ENCODE data around the gene MILR1. TPM values are rescaled to one million over a fixed set of nuclear protein-coding genes. Genes with fewer than 3 reads are reported as not detected.
A peak's percentile ranks its signal among the peaks of the same experiment; 100 is the strongest.

Gene MILR1
- total RNA-seq, 2 donors from 2014 or later = 10.0 to 28.8 TPM

DNA sequence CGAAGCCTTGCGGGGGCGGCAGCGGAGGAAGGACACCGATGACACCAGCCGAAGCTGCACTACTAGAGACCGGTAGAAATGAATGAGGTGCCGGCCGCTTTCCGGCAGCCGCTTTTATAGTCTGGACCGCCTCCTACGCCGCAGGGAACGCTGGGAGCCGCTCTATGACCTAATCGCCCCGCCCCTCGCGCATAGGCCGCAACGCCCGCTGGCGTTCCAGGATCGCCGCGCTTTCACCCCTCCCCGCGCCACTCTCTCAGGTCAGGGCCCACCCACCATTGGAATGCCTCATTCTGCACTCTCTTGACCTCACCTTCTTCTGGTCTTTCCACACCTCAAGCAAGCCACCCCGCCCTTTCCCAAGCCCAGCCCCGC lies 57.3 kb downstream of the MILR1 start, which contains the start of gene DDX5:
TSS of gene DDX5 (minus strand) at position 89 of the 375 bp plus-strand sequence. CDS start 170 bp downstream, outside the sequence.
- Histone ChIP-seq H3K27me3 (replicated peaks; ENCODE audit: insufficient read depth) (no peaks in the 10 kb centered on the region), H3K4me1 (ENCODE audit: control insufficient read depth in 1 of 2, low read depth in 2 of 2) (peaks cover 40 to 53% of the 10 kb centered on the region in 2 donors), H3K27ac (peak within 1 kb of the TSS; percentile 100), H3K4me3 (peak within 1 kb of the TSS; percentile 91), H3K9me3 (no peaks in the 10 kb centered on the region), H3K36me3 (peaks cover 39% of the 10 kb centered on the region)
- ATAC-seq (ENCODE audit: insufficient number of reproducible peaks, low FRiP score, low read depth) = peak; percentile 69
- DNase-seq (ENCODE audit: low spot score) = peak; percentile 88
- TF ChIP-seq, protein P1, sequence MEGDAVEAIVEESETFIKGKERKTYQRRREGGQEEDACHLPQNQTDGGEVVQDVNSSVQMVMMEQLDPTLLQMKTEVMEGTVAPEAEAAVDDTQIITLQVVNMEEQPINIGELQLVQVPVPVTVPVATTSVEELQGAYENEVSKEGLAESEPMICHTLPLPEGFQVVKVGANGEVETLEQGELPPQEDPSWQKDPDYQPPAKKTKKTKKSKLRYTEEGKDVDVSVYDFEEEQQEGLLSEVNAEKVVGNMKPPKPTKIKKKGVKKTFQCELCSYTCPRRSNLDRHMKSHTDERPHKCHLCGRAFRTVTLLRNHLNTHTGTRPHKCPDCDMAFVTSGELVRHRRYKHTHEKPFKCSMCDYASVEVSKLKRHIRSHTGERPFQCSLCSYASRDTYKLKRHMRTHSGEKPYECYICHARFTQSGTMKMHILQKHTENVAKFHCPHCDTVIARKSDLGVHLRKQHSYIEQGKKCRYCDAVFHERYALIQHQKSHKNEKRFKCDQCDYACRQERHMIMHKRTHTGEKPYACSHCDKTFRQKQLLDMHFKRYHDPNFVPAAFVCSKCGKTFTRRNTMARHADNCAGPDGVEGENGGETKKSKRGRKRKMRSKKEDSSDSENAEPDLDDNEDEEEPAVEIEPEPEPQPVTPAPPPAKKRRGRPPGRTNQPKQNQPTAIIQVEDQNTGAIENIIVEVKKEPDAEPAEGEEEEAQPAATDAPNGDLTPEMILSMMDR (IDR thresholded peaks at IDR 0.05) = no peak

DNA sequence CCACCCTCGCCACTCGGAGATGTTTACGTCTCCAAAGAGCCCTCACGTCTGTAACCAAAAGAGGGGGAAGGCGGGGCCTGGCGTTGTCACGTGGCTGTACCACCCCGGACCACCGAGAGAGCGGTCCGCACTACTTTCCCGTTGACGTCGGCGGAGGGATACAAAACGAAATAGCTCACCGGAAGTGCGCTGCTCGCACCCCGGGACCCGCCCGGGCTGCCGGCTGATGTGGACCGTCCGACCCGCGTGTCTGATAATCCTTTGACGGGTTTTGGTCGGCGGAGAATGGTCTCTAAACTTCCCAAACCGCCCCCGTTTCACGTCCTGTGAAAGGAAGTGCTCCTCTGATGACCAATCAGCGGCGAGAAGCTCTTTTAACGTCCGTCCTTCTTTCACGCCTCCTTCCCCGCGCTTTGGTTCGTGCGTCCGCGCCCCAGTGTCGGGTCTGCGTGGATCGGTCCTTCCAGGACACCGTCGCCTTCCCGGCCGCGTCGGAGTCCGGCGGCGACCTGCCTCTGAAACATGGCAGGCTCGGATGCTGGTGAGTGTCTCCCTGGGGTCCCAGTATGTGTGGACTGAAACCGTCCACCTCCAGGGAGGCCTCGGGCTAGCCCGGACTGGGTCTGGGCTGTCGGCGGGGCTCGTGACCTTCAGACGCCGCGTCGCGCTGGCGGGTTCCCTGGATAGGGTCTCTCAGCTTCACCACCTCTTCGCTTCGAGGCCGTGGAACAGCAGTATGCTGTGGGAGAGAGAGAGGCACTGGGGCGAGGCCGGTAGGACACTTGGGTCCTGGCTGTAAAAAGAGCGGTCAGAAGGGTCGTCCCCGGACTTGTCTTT lies 57.9 kb downstream of the MILR1 start, which contains the start of gene CEP95:
TSS of gene CEP95 (plus strand) at position 402 of the 837 bp plus-strand sequence. CDS start at position 523, 121 bp downstream.
- Histone ChIP-seq H3K4me1 (ENCODE audit: control insufficient read depth in 1 of 2, low read depth in 2 of 2) (peaks cover 39 to 47% of the 10 kb centered on the region in 2 donors), H3K36me3 (peaks cover 39% of the 10 kb centered on the region), H3K9me3 (no peaks in the 10 kb centered on the region), H3K27ac (peak within 1 kb of the TSS; percentile 100), H3K4me3 (peak within 1 kb of the TSS; percentile 91), H3K27me3 (replicated peaks; ENCODE audit: insufficient read depth) (no peaks in the 10 kb centered on the region)
- ATAC-seq (ENCODE audit: insufficient number of reproducible peaks, low FRiP score, low read depth) = peak; percentile 81
- TF ChIP-seq, protein P1 (IDR thresholded peaks at IDR 0.05) = no peak
- peak; percentile 89 for DNase-seq (ENCODE audit: low spot score)

DNA sequence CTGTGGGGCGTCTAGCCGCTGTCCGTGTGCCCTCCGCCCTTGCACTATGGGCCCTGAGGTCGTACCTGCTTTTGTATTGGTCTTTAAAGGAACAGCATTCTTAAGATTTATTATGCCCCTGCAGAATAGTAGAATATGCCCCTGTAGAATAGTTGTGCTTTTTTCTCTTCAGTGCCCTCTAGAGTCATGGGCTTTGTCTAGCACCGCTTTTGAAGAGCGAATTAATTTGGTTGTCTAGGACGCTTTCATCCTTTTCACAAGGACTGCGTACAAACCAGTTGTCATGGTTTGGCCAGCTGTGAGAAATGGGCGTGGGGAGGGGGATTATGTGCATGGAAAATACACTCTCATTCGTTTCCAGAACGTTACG lies 58.5 kb downstream of the MILR1 start:
- ATAC-seq (ENCODE audit: insufficient number of reproducible peaks, low FRiP score, low read depth) (no peak), DNase-seq (ENCODE audit: low spot score) (no peak)
- Histone ChIP-seq H3K27me3 (replicated peaks; ENCODE audit: insufficient read depth) (no peaks in the 10 kb centered on the region), H3K27ac (peak overlapping the region; percentile 100), H3K9me3 (no peaks in the 10 kb centered on the region), H3K36me3 (peaks cover 36% of the 10 kb centered on the region), H3K4me3 (peak overlapping the region; percentile 91), H3K4me1 (ENCODE audit: control insufficient read depth in 1 of 2, low read depth in 2 of 2) (peaks cover 34 to 41% of the 10 kb centered on the region in 2 donors)
- TF ChIP-seq, protein P1 (IDR thresholded peaks at IDR 0.05) = peak; percentile 33

DNA sequence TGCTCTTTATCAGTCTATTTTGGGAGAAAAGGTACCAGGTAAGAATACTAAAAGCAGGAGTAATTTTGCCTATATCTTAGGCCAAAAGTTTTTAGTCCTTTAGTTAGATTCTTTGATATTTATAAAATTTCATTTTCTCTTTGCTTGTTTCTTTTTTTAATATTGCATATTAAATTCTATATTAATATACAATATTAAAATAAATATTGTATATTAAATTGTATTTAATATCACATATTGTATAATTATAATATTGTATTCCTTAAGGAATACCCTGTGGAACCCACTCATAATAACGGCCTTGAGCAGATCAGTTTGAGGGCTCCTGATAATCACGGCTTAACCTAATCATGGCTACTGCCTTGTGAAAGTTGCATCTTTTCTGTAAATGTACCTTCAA lies 59.8 kb downstream of the MILR1 start:
- no peaks in the 10 kb centered on the region for H3K27me3 ChIP-seq (replicated peaks; ENCODE audit: insufficient read depth)
- no peak overlapping the region for H3K27ac ChIP-seq
- no peaks in the 10 kb centered on the region for H3K9me3 ChIP-seq
- DNase-seq (ENCODE audit: low spot score) (no peak), ATAC-seq (ENCODE audit: insufficient number of reproducible peaks, low FRiP score, low read depth) (no peak)
- TF ChIP-seq, protein P1 (IDR thresholded peaks at IDR 0.05) = no peak
- peaks cover 23% of the 10 kb centered on the region for H3K36me3 ChIP-seq
- H3K4me1 ChIP-seq (ENCODE audit: control insufficient read depth in 1 of 2, low read depth in 2 of 2) = peaks cover 22 to 28% of the 10 kb centered on the region in 2 donors
- H3K4me3 ChIP-seq = no peak overlapping the region

DNA sequence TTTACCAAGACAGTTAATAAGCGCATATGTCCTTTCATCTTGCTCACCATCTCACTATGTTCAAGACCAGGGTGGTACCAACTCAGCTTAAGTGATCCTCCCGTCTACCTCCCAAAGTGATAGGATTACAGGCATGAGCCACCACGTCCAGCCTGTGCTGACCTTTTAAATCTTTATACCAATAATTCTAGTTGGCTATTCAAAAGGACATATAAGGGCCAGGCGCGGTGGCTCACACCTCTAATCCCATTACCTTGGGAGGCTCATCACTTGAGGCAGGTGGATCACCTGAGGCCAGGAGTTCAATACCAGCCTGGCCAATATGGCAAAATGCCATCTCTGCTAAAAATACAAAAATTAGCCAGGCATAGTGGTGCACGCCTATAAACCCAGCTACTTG lies 60.3 kb downstream of the MILR1 start:
- DNase-seq (ENCODE audit: low spot score) (no peak), ATAC-seq (ENCODE audit: insufficient number of reproducible peaks, low FRiP score, low read depth) (no peak)
- H3K36me3 ChIP-seq = peaks cover 19% of the 10 kb centered on the region
- H3K4me1 ChIP-seq (ENCODE audit: control insufficient read depth in 1 of 2, low read depth in 2 of 2) = peaks cover 18 to 23% of the 10 kb centered on the region in 2 donors
- H3K27ac ChIP-seq = no peak overlapping the region
- H3K27me3 ChIP-seq (replicated peaks; ENCODE audit: insufficient read depth) = no peaks in the 10 kb centered on the region
- TF ChIP-seq, protein P1 (IDR thresholded peaks at IDR 0.05) = no peak
- H3K9me3 ChIP-seq = no peaks in the 10 kb centered on the region
- no peak overlapping the region for H3K4me3 ChIP-seq

All from thoracic aorta (tissue), 2 donors.